GM23338 (cell line): ENCODE results near the gene CLNK.

Source experiments
- CREB1 ChIP-seq: fragments of 250-450 bp; sonication (Bioruptor Pico); IDR thresholded peaks from 2 replicates; pipeline ENCODE4 v1.5.0; 2020; ENCODE audit warnings: low read depth, mild to moderate bottlenecking, moderate library complexity
- EZH2 ChIP-seq: fragments of 200-600 bp; sonication (generic); IDR thresholded peaks from one replicate; pipeline ENCODE4 v1.8.0; 2017; ENCODE audit warnings: antibody characterized with exemption, mild to moderate bottlenecking, low read depth; ENCODE audit not compliant: unreplicated experiment
- EZH2phosphoT487 ChIP-seq: fragments of 200-600 bp; sonication (generic); IDR thresholded peaks from one replicate; pipeline ENCODE4 v1.8.1; 2018; ENCODE audit warnings: antibody characterized with exemption; ENCODE audit not compliant: unreplicated experiment
- JUNB ChIP-seq: IDR thresholded peaks from one replicate; pipeline ENCODE4 v1.6.1; 2016; ENCODE audit warnings: antibody characterized with exemption; ENCODE audit not compliant: unreplicated experiment
- NANOG ChIP-seq: IDR thresholded peaks from 2 replicates; pipeline ENCODE4 v1.6.1; 2016; ENCODE audit warnings: antibody characterized with exemption, borderline replicate concordance
- POLR2AphosphoS5 ChIP-seq: IDR thresholded peaks from 2 replicates; pipeline ENCODE4 v1.6.1; 2016; ENCODE audit warnings: antibody characterized with exemption, low read depth
- STAT1 ChIP-seq: IDR thresholded peaks from one replicate; pipeline ENCODE4 v1.6.1; 2016; ENCODE audit warnings: antibody characterized with exemption; ENCODE audit not compliant: unreplicated experiment
- TF ChIP-seq, protein P1 (sequence below), 2 experiments: fragments of 200-600 bp in 1 of 2; sonication (generic) in 1 of 2; conservative IDR thresholded peaks; 2 replicates each; pipeline versions ENCODE4 v1.5.1 to v1.6.1; 2016 to 2017; ENCODE audit warnings: antibody characterized with exemption in 2 of 2, low read depth in 2 of 2, mild to moderate bottlenecking in 2 of 2, moderate library complexity in 1 of 2
- TF ChIP-seq, protein P2 (sequence below): IDR thresholded peaks from one replicate; pipeline ENCODE4 v1.6.1; 2018; ENCODE audit warnings: antibody characterized with exemption; ENCODE audit not compliant: unreplicated experiment

DNA sequence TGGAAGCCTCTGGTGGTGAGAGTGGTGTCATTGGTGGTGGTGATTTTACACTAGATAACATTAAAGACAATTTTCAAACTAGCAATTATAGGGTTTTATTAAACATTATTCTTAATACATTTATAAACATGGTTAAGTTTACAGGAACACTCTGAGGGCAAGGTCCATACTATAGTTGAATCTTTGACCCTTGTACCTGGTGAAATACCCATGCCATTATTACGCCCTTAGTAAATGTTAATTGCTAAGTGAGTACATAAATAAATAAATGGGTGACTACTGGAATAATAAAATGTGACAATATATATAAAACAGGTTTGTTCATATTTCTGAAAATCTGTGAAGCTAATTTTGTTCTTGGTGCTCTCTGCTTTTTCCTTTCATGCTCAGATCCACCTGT lies 13.6 kb upstream of the CLNK start:
- TF ChIP-seq, protein P1, sequence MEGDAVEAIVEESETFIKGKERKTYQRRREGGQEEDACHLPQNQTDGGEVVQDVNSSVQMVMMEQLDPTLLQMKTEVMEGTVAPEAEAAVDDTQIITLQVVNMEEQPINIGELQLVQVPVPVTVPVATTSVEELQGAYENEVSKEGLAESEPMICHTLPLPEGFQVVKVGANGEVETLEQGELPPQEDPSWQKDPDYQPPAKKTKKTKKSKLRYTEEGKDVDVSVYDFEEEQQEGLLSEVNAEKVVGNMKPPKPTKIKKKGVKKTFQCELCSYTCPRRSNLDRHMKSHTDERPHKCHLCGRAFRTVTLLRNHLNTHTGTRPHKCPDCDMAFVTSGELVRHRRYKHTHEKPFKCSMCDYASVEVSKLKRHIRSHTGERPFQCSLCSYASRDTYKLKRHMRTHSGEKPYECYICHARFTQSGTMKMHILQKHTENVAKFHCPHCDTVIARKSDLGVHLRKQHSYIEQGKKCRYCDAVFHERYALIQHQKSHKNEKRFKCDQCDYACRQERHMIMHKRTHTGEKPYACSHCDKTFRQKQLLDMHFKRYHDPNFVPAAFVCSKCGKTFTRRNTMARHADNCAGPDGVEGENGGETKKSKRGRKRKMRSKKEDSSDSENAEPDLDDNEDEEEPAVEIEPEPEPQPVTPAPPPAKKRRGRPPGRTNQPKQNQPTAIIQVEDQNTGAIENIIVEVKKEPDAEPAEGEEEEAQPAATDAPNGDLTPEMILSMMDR (conservative IDR thresholded peaks at IDR 0.05; ENCODE audit: low read depth in 2 of 2): no peak
- TF ChIP-seq POLR2AphosphoS5 (no peak), EZH2 (no peak), JUNB (no peak), STAT1 (no peak), CREB1 (CRISPR knock-in tag) (no peak), EZH2phosphoT487 (no peak), NANOG (no peak)
- TF ChIP-seq, protein P2, sequence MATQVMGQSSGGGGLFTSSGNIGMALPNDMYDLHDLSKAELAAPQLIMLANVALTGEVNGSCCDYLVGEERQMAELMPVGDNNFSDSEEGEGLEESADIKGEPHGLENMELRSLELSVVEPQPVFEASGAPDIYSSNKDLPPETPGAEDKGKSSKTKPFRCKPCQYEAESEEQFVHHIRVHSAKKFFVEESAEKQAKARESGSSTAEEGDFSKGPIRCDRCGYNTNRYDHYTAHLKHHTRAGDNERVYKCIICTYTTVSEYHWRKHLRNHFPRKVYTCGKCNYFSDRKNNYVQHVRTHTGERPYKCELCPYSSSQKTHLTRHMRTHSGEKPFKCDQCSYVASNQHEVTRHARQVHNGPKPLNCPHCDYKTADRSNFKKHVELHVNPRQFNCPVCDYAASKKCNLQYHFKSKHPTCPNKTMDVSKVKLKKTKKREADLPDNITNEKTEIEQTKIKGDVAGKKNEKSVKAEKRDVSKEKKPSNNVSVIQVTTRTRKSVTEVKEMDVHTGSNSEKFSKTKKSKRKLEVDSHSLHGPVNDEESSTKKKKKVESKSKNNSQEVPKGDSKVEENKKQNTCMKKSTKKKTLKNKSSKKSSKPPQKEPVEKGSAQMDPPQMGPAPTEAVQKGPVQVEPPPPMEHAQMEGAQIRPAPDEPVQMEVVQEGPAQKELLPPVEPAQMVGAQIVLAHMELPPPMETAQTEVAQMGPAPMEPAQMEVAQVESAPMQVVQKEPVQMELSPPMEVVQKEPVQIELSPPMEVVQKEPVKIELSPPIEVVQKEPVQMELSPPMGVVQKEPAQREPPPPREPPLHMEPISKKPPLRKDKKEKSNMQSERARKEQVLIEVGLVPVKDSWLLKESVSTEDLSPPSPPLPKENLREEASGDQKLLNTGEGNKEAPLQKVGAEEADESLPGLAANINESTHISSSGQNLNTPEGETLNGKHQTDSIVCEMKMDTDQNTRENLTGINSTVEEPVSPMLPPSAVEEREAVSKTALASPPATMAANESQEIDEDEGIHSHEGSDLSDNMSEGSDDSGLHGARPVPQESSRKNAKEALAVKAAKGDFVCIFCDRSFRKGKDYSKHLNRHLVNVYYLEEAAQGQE: no peak
